NT2/D1 (cell line): ENCODE results near the gene CCN6.

Source experiments
- SUZ12 ChIP-seq: IDR thresholded peaks from 2 replicates; pipeline ENCODE4 v1.6.1; 2011; ENCODE audit not compliant: insufficient read length, insufficient read depth; ENCODE audit errors: extremely low read depth
- YY1 ChIP-seq: IDR thresholded peaks from 2 replicates; pipeline ENCODE4 v1.6.1; 2011; ENCODE audit not compliant: insufficient read length, insufficient read depth
- ZNF274 ChIP-seq: IDR thresholded peaks from 2 replicates; pipeline ENCODE4 v1.6.1; 2011; ENCODE audit warnings: mild to moderate bottlenecking, low read depth, low read length

- no peak for TF ChIP-seq SUZ12
- no peak for TF ChIP-seq YY1
- no peak for TF ChIP-seq ZNF274
Observed at GRCh38 chr6:112050429-112050828, 3.5 kb upstream of the CCN6 start.
